GM18526 (cell line): Measurements from ENCODE around the gene CELF1.
A peak's percentile ranks its signal among the peaks of the same experiment; 100 is the strongest.

Source experiments
- POLR2A ChIP-seq: IDR thresholded peaks from 3 replicates; pipeline ENCODE4 v1.6.1; 2011; ENCODE audit not compliant: insufficient read length; ENCODE audit errors: extremely low read depth

CELF1 gene

GRCh38 chr11:47437746-47438418 lies 115.0 kb downstream of the CELF1 start:
- no peak for TF ChIP-seq POLR2A

GRCh38 chr11:47437218-47437745 lies 115.7 kb downstream of the CELF1 start:
- TF ChIP-seq POLR2A = no peak

- no peak for TF ChIP-seq POLR2A
These were observed 116.2 kb downstream of the CELF1 start for GRCh38 chr11:47436726-47437125.

GRCh38 chr11:47435687-47436086 lies 117.2 kb downstream of the CELF1 start:
- TF ChIP-seq POLR2A = no peak

- no peak for TF ChIP-seq POLR2A
These were observed 118.7 kb downstream of the CELF1 start for GRCh38 chr11:47434011-47434786.

GRCh38 chr11:47433157-47433556 lies 119.8 kb downstream of the CELF1 start:
- TF ChIP-seq POLR2A = no peak

- no peak for TF ChIP-seq POLR2A
These were observed 121.4 kb downstream of the CELF1 start for GRCh38 chr11:47431356-47432083.

- no peak for TF ChIP-seq POLR2A
These were observed 122.4 kb downstream of the CELF1 start for GRCh38 chr11:47430524-47430923.

GRCh38 chr11:47426062-47426956 lies 126.6 kb downstream of the CELF1 start, which contains the start of gene PSMC3:
PSMC3 (minus strand) TSS chr11:47426439; CDS start chr11:47426279, 160 bp downstream.
- peak; percentile 81 for TF ChIP-seq POLR2A

- no peak for TF ChIP-seq POLR2A
These were observed 127.3 kb downstream of the CELF1 start for GRCh38 chr11:47425611-47426010.

- no peak for TF ChIP-seq POLR2A
These were observed 134.3 kb downstream of the CELF1 start for GRCh38 chr11:47418454-47419259.

GRCh38 chr11:47417712-47418111 lies 135.2 kb downstream of the CELF1 start:
- TF ChIP-seq POLR2A = no peak

- no peak for TF ChIP-seq POLR2A
These were observed 136.9 kb downstream of the CELF1 start for GRCh38 chr11:47415949-47416472.
